HG03108 (cell line): Measurements from ENCODE around the gene C16orf90.
"Not testable (repeated sequence)": the region's sequence is repeated elsewhere in the genome, so short reads cannot be mapped to it uniquely, and the experiment has no call there.

Experiments used
- ATAC-seq: cut with Tn5 transposase; IDR thresholded peaks from one replicate; pipeline ENCODE4 v1.9.1; 2021; ENCODE audit warnings: moderate library complexity; ENCODE audit not compliant: unreplicated experiment

C16orf90 gene

DNA sequence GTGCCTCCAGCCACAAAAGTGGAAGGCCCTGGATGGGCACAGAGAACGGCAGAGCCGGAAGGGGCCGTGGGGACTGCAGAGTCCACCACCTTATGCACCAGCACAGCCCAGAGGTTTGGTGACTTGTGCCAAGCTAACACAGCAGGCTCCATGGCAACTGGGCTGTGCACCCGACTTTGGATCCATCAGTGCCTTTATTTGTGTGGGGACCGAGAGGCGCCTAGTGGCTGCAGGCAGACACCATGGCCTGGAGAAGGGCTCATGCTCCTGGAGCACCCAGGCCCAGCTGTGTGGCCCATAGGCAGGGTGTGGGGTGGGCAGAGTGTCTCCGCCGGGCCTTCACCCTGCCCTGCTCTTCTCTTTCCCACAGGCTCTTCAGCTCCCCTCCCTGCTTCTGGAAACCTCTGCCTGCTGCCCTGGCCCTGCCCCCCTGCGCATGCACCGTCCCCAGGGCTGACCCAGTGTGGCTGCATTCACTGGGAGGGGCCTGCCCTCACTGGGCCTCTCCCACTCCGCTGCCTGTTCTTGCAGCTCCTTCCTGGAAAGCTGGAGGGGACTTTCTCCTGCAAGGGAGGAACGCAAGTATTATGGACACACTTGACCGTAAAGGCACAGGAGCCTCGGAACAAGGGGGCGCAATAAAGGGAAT is 10.1 kb downstream of the C16orf90 start:
- ATAC-seq = no peak

DNA sequence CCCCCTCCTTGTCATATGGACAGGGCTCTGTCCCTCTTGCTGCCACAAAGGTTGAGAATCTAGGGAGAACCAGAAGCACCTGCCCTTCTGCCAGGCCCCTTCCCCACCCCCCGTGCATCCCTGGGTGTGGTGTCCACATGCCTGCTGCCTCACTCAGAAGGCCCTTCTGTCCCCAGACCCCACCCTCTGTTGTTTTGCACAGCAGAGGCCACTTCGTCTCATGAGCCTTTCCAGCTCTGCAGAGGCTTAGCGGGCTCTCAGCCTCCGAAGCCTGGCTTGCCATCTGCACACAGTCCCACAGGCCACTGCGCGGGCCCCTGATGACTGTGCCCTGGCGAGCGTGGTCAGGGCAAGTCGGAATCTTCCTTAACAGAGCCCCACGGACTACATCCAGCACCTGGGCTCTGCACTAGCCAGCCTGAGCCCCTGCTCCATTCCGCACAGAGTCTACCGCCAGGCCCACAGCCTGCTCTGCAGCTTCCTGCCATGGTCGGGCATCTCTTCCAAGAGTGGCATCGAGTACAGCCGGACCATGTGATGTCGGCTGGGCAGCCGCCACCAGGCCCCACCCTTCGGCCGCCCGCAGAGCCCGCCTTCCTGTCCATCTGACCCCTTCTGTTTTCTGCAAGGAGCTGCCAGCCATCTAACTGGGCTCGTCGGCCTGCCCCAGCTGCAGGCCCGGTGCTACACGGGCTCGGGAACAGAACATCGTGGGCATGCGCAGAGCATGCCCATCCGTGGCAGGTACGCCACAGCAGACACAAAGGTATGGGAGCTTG is 10.8 kb downstream of the C16orf90 start:
- ATAC-seq = no peak

- no peak for ATAC-seq
These were observed 12.5 kb downstream of the C16orf90 start for GRCh38 chr16:3482659-3483241.

GRCh38 chr16:3481696-3482658 is 13.3 kb downstream of the C16orf90 start:
- no peak for ATAC-seq

GRCh38 chr16:3480901-3481695 is 14.2 kb downstream of the C16orf90 start:
- no peak for ATAC-seq

GRCh38 chr16:3479654-3480216 is 15.6 kb downstream of the C16orf90 start:
- ATAC-seq = no peak

- ATAC-seq = no peak
These were observed 16.9 kb downstream of the C16orf90 start for GRCh38 chr16:3478242-3478925.

GRCh38 chr16:3476409-3476808 is 18.9 kb downstream of the C16orf90 start:
- no peak for ATAC-seq

DNA sequence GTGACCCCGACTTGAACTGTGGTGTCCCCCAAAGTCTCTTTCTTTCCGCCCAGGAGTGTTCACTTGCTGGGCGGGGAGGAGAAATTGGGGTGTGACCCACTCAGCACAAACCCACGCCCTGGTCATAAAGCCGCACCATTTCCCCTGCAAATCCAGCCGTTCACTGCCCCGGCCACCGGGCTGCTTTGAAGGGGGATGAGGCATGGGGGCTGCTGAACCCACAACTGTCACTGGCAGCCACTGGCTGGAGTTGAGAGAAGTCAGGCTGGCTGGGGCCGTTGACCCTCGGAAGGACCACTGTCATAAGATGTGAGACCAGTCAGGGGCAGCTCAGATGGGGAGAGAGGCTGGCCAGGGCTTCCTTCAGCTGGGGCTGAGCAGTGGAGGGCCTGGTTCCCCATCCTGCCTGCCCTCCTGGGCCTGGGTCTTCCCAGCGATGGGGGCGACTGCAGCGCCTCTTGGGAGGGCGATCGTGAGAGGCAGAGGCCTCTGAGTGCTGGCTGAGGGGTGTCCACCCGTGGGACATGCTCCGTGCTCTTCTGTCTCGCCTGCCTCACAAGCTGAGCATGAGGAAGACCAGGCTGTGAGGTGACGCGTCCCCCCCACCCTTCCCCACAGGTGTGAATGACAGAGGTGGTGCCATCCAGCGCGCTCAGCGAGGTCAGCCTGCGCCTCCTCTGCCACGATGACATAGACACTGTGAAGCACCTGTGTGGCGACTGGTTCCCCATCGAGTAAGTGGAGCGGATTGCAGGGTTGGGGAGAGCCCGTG is 19.5 kb downstream of the C16orf90 start:
- no peak for ATAC-seq

DNA sequence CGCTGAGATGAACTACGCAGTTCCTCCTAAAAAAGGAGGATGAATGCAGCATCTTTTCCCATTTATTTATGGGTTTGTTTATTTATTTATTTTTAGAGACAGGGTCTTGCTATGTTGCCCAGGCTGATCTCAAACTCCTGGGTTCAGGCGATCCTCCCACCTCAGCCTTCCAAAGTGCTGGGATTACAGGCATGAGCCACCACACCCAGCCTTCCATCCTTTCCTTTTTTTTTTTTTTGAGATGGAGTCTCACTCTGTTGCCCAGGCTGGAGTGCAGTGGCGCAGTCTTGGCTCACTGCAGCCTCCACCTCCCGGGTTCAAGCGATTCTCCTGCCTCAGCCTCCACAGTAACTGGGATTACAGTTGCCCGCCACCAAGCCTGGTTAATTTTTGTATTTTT is 20.4 kb downstream of the C16orf90 start:
- not testable (repeated sequence) for ATAC-seq

DNA sequence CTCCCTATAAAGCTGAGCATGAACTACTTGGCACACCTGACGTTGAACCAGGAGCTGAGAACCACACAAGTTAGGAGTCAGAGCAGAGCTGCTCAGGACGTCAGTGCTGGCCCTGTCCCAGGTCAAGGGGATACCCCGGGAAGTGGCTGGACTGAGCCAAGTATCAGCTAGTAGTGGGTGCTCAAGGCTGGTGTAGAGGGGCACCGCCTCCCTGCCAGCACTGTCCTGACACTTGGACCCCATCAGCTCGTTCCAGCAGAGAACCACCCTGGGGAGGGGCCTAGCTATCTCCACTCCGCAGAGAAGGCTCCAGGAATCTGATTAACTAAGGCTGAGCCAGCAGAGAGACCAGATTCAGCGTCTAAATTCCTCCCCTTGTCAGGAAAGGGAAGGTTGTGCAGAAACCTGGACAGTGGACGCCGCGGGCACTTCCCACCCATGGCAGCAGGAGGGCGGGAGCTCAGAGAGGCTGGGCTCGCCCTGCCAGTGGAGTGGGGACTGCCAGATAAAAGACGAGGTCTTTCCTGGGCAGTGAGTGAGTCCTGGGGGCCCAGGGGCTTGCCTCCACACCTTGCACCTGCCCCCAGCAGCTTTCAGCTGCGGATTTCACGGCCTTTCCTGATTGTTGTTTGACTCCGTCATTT is 21.0 kb downstream of the C16orf90 start:
- ATAC-seq = no peak

DNA sequence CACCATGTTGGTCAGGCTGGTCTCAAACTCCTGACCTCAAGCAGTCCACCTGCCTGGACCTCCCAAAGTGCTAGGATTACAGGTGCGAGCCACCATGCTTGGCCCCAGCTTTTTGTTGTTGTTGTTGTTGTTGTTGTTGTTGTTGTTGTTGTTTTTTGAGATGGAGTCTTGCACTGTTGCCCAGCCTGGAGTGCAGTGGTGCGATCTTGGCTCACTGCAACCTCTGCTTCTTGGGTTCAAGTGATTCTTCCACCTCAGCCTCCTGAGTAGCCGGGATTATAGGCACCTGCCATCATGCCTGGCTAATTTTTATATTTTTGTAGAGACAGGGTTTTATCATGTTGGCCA is 21.7 kb downstream of the C16orf90 start:
- ATAC-seq = not testable (repeated sequence)

DNA sequence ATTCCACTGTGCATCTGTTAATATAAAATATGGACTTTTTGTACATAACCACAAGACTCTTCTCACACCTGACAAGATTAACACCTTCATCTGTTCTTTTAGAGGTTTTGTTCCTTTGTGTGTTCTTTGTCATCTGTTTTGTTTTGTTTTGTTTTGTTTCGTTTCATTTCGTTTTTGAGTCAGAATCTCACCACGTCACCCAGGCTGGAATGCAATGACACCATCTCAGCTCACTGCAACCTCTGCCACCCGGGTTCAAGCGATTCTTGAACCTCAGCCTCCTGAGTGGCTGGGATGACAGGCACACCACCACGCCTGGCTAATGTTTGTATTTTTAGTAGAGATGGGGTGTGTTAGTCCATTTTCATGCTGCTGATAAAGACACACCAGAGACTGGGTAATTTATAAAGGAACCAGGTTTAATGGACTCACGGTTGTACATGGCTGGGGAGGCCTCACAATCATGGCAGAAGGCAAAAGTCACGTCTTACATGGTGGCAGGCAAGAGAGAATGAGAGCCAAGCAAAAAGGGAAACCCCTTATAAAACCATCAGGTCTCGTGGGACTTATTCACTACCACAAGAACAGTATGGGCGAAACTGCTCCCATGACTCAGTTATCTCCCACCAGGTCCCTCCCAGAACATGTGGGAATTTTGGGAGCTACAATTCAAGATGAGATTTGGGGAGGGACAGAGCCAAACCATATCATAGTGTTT is 22.3 kb downstream of the C16orf90 start:
- no peak for ATAC-seq

- ATAC-seq = no peak
These were observed 23.6 kb downstream of the C16orf90 start for GRCh38 chr16:3471518-3472176.

GRCh38 chr16:3470723-3471122 is 24.6 kb downstream of the C16orf90 start:
- ATAC-seq = no peak

- ATAC-seq = no peak
These were observed 25.6 kb downstream of the C16orf90 start for GRCh38 chr16:3469736-3470135.

- ATAC-seq = no peak
These were observed 26.8 kb downstream of the C16orf90 start for GRCh38 chr16:3468501-3468900.
